ENCODE measurements around the gene HMOX1. TPM values are rescaled to one million over a fixed set of nuclear protein-coding genes. Genes with fewer than 3 reads are reported as not detected.

Gene HMOX1
- total RNA-seq, 4 donors from 2014 or later, result 11.4 to 131 (median 22.2) TPM

DNA sequence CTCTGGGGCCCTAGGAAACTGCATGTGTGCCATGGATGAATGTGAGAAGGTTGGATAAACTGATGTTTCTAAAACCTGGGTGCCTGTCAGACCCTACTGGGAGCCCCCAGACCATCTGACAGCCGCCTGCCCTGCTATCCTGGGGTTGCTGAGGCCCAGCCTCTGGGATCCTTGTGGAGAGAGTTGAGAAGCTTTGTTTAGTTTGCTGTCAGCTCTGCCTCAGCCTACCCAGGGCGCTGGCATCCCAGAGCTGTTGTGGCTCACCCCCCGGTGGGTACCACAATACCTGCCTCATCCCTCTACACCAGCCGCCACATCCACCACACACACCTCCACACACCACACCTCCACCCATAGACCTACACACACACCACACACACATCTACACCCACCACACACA is 38.5 kb upstream of the HMOX1 start:
- Histone ChIP-seq H3K36me3 (peaks cover 0 to 91% of the 10 kb centered on the region in 2 donors), H3K27ac (no peak overlapping the region), H3K4me1 (no peaks in the 10 kb centered on the region), H3K27me3 (no peaks in the 10 kb centered on the region), H3K4me3 (no peak overlapping the region), H3K9me3 (no peaks in the 10 kb centered on the region)
- in situ Hi-C loops (cut with MboI; ENCODE audit: low sequenced_read_pairs in 4 of 4), result loop anchor here in 2 of 4 donors (25.0 kb wide), 1 partner anchor 245 kb away; no protein-coding TSS in a partner anchor
- no peak for ATAC-seq
- no peak for DNase-seq
- intact Hi-C loops (cut with DNase I; ENCODE audit: low total_unique reads), result no loop called here
- no peak for TF ChIP-seq POLR2A (IDR thresholded peaks at IDR 0.05)
- TF ChIP-seq, protein P1, sequence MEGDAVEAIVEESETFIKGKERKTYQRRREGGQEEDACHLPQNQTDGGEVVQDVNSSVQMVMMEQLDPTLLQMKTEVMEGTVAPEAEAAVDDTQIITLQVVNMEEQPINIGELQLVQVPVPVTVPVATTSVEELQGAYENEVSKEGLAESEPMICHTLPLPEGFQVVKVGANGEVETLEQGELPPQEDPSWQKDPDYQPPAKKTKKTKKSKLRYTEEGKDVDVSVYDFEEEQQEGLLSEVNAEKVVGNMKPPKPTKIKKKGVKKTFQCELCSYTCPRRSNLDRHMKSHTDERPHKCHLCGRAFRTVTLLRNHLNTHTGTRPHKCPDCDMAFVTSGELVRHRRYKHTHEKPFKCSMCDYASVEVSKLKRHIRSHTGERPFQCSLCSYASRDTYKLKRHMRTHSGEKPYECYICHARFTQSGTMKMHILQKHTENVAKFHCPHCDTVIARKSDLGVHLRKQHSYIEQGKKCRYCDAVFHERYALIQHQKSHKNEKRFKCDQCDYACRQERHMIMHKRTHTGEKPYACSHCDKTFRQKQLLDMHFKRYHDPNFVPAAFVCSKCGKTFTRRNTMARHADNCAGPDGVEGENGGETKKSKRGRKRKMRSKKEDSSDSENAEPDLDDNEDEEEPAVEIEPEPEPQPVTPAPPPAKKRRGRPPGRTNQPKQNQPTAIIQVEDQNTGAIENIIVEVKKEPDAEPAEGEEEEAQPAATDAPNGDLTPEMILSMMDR (IDR thresholded peaks at IDR 0.05 in 4 of 5, conservative IDR thresholded peaks at IDR 0.05 in 1 of 5), result no peak

DNA sequence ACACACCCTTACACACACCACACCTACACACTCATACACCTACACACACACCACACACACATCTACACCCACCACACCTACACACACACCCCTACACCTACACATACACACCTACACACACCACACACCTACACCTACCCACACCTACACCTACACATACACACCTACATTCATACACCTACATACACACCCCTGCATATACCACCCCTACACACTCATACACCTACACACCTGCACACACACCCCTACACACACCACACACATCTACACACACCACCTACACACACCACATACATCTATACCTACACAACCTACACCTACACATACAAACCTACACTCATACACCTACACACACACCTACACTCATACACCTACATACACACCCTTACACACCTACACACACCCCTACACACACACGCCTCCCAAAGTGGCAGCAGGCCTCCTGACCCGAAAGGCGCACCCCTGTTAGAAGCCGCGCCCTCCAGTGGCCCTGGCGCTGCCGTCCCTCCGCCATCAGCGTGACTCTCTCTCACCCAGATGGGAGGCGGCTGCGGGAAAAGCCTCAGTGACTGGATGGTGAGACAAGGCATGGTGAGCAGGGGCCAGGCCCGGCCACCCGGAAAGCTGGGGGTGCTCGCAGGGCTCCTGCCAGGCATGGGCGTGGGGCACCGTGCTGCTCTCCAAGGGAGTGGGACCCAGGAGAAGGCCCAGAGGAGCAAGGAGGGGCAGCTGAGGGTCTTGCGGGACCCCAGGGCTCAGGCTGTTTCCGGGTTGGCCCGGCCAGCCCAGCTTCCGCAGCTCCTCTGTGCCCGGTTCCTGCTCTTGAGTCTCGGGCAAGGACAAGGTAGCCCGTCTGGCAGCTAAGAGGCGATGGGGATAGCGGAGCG is 37.0 kb upstream of the HMOX1 start:
- in situ Hi-C loops (cut with MboI; ENCODE audit: low sequenced_read_pairs in 4 of 4), result loop anchor here in 2 of 4 donors (25.0 kb wide), 1 partner anchor 243 kb away; no protein-coding TSS in a partner anchor
- ATAC-seq, result no peak
- TF ChIP-seq POLR2A (IDR thresholded peaks at IDR 0.05), result no peak
- TF ChIP-seq, protein P1 (IDR thresholded peaks at IDR 0.05 in 4 of 5, conservative IDR thresholded peaks at IDR 0.05 in 1 of 5), result no peak

DNA sequence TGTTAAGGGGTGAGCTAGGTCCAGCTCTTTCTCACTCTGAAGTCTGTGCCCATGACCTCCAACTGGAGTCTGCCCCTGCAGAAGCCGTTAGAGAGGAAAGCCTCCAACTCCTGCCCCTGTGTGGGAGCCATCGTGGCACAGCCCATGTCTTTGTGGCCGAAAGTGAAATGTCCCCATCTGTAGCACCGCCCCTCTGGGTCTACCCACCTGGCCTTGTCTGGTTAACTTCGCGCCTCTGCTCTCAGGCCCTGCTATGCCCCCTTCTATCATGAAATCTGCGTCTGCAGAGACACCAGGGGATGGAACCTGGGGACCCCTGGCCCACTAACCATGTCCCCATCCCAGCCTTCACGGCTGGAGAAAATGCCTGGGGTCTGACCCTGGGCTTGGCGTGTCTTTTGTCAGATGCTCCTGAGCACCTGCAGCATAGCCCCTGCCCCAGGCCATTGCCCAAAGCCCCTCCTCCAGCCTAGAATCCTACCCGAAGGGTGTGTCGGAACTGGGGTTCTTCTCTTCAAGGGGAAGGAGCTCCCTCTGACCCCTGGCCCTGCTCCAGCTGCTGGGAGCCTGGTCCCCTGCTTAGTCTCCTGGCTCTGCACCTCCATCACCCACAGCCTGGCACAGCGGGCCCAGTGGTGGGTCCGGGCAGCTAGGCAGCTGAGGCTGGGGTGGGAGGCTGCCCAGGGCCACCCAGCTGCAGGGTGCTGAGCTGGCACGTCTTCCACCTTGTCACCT is 35.8 kb upstream of the HMOX1 start:
- intact Hi-C loops (cut with DNase I; ENCODE audit: low total_unique reads), result no loop called here
- Histone ChIP-seq H3K9me3 (no peaks in the 10 kb centered on the region), H3K36me3 (peaks cover 0 to 79% of the 10 kb centered on the region in 2 donors), H3K4me1 (peaks cover 4 to 11% of the 10 kb centered on the region in 2 donors), H3K27ac (no peak overlapping the region), H3K4me3 (no peak overlapping the region), H3K27me3 (no peaks in the 10 kb centered on the region)
- in situ Hi-C loops (cut with MboI; ENCODE audit: low sequenced_read_pairs in 4 of 4), result loop anchor here in 2 of 4 donors (25.0 kb wide), 1 partner anchor 242 kb away; no protein-coding TSS in a partner anchor
- TF ChIP-seq, protein P1 (IDR thresholded peaks at IDR 0.05 in 4 of 5, conservative IDR thresholded peaks at IDR 0.05 in 1 of 5), result no peak
- TF ChIP-seq POLR2A (IDR thresholded peaks at IDR 0.05), result no peak
- no peak for ATAC-seq
- DNase-seq, result no peak

More for the DNA sequence above, 37.0 kb upstream of the HMOX1 start:
- H3K9me3 ChIP-seq, result no peaks in the 10 kb centered on the region
- H3K27ac ChIP-seq, result peak overlapping the region in 1 of 4 donors; percentile 36
- intact Hi-C loops (cut with DNase I; ENCODE audit: low total_unique reads), result no loop called here
- peaks cover 0 to 88% of the 10 kb centered on the region in 2 donors for H3K36me3 ChIP-seq
- no peak overlapping the region for H3K4me3 ChIP-seq
- no peaks in the 10 kb centered on the region for H3K4me1 ChIP-seq
- DNase-seq, result no peak
- H3K27me3 ChIP-seq, result no peaks in the 10 kb centered on the region

DNA sequence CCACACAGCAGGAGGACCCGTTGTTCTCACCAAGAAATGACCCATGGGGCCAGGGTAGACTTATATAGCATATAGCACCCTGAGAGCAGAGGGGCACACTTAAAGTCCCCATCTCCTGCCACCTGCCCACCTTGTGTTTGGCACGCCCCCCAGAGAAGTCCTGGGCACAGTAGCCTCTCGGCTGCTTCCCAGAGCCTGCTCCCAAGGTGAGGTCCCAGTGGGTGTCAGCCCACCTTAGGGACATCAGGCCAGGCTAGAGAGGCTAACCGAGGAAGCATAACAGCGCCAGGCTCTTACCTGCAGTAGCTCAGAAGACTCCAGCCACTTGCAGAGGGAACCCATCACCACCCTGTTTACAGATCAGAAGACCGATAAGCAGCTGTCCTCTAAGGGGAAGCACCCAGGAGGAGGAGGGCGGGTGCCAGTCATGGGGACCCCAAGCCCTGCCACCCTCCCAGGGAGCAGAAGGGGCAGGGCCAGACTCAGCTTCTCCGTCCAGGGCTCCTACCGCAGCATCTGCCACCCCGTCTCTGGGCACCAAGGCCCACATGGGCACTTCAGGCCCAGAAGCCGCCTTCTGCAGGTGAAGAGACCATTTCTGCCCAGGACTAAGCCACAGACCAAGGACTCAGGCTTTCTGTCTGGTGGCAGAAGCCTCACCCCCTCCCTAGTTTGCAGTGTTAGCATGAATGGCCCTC is 34.9 kb upstream of the HMOX1 start:
- intact Hi-C loops (cut with DNase I; ENCODE audit: low total_unique reads) (no loop called here), in situ Hi-C loops (cut with MboI; ENCODE audit: low sequenced_read_pairs in 4 of 4) (loop anchor here in 2 of 4 donors (25.0 kb wide), 1 partner anchor 241 kb away; no protein-coding TSS in a partner anchor)
- no peak overlapping the region for H3K27ac ChIP-seq
- H3K27me3 ChIP-seq, result no peaks in the 10 kb centered on the region
- H3K4me3 ChIP-seq, result no peak overlapping the region
- no peaks in the 10 kb centered on the region for H3K9me3 ChIP-seq
- ATAC-seq, result no peak
- DNase-seq, result no peak
- peaks cover 0 to 71% of the 10 kb centered on the region in 2 donors for H3K36me3 ChIP-seq
- no peak for TF ChIP-seq POLR2A (IDR thresholded peaks at IDR 0.05)
- TF ChIP-seq, protein P1 (IDR thresholded peaks at IDR 0.05 in 4 of 5, conservative IDR thresholded peaks at IDR 0.05 in 1 of 5), result no peak
- peaks cover 9 to 15% of the 10 kb centered on the region in 2 donors for H3K4me1 ChIP-seq
